ENCODE results near the gene TOX3. TPM values are rescaled to one million over a fixed set of nuclear protein-coding genes. Genes with fewer than 3 reads are reported as not detected.

The TOX3 gene
- total RNA-seq (not detected), polyA plus RNA-seq (not detected)
- long read RNA-seq, donor 1, result 0 reads
- long read RNA-seq, donor 2, result 0 reads
- long read RNA-seq, donor 3, result 0 reads

GRCh38 chr16:52547004-52547833 lies at the start of gene TOX3:
TSS of gene TOX3 (minus strand) at chr16:52547143. CDS start at chr16:52546723, 420 bp downstream.
- H3K27ac ChIP-seq, result no peak within 1 kb of the TSS
- DNase-seq (peak in 1 of 2 donors; percentile 10), ATAC-seq (no peak)
- 2% methylated on average over 23 to 67 of the region's 83 CpGs for WGBS, 2 donors
- no peaks in the 10 kb centered on the region for H3K36me3 ChIP-seq
- H3K4me3 ChIP-seq, result peak within 1 kb of the TSS in 9 of 10 donors; percentile 7 to 43 (median 28)
- intact Hi-C loops (cut with DNase I), result loop anchor here in 1 of 10 donors (10.0 kb wide), 1 partner anchor 58 kb away; no protein-coding TSS in a partner anchor
- no peaks in the 10 kb centered on the region for H3K9me3 ChIP-seq
- peaks cover 0 to 18% (median 13%) of the 10 kb centered on the region in 9 donors for H3K4me1 ChIP-seq
- H3K27me3 ChIP-seq, result peaks cover 0 to 93% (median 81%) of the 10 kb centered on the region in 7 donors
- TF ChIP-seq CTCF (IDR thresholded peaks at IDR 0.05), result no peak

- WGBS, 2 donors, result 47 to 57% methylated on average over 2 of the region's 2 CpGs
- no peak for TF ChIP-seq CTCF (IDR thresholded peaks at IDR 0.05)
These were observed 45.8 kb upstream of the TOX3 start for GRCh38 chr16:52592778-52593177.

GRCh38 chr16:52591934-52592592 lies 45.1 kb upstream of the TOX3 start:
- ATAC-seq, result no peak
- Histone ChIP-seq H3K4me1 (no peaks in the 10 kb centered on the region), H3K9me3 (no peaks in the 10 kb centered on the region), H3K36me3 (no peaks in the 10 kb centered on the region), H3K27ac (no peak overlapping the region), H3K27me3 (no peaks in the 10 kb centered on the region), H3K4me3 (no peak overlapping the region)
- 40 to 53% methylated on average over 5 of the region's 5 CpGs for WGBS, 2 donors
- intact Hi-C loops (cut with DNase I), result no loop called here
- DNase-seq, result no peak
- TF ChIP-seq CTCF (IDR thresholded peaks at IDR 0.05), result no peak

More at GRCh38 chr16:52592778-52593177, 45.8 kb upstream of the TOX3 start:
- no peaks in the 10 kb centered on the region for H3K36me3 ChIP-seq
- ATAC-seq, result no peak
- H3K9me3 ChIP-seq, result no peaks in the 10 kb centered on the region
- intact Hi-C loops (cut with DNase I), result no loop called here
- H3K4me3 ChIP-seq, result no peak overlapping the region
- H3K27me3 ChIP-seq, result no peaks in the 10 kb centered on the region
- H3K27ac ChIP-seq, result no peak overlapping the region
- DNase-seq, result no peak
- H3K4me1 ChIP-seq, result no peaks in the 10 kb centered on the region

GRCh38 chr16:52591471-52591870 lies 44.5 kb upstream of the TOX3 start:
- DNase-seq, result no peak
- H3K27me3 ChIP-seq, result no peaks in the 10 kb centered on the region
- no peak overlapping the region for H3K27ac ChIP-seq
- TF ChIP-seq CTCF (IDR thresholded peaks at IDR 0.05), result no peak
- WGBS, 2 donors, result 53 to 59% methylated on average over 5 of the region's 5 CpGs
- no peaks in the 10 kb centered on the region for H3K36me3 ChIP-seq
- H3K9me3 ChIP-seq, result no peaks in the 10 kb centered on the region
- intact Hi-C loops (cut with DNase I), result no loop called here
- no peak for ATAC-seq
- no peak overlapping the region for H3K4me3 ChIP-seq
- no peaks in the 10 kb centered on the region for H3K4me1 ChIP-seq
